Non-pigmented ciliary epithelial cell (primary cell): Measurements from ENCODE around the gene KCNK7.
"Not testable (repeated sequence)": the region's sequence is repeated elsewhere in the genome, so short reads cannot be mapped to it uniquely, and the experiment has no call there.

ENCODE experiments used
- DNase-seq: peaks from one replicate; pipeline ENCODE4 v3.0.0-alpha.2; 2010; ENCODE audit warnings: low read depth

KCNK7 gene

DNA sequence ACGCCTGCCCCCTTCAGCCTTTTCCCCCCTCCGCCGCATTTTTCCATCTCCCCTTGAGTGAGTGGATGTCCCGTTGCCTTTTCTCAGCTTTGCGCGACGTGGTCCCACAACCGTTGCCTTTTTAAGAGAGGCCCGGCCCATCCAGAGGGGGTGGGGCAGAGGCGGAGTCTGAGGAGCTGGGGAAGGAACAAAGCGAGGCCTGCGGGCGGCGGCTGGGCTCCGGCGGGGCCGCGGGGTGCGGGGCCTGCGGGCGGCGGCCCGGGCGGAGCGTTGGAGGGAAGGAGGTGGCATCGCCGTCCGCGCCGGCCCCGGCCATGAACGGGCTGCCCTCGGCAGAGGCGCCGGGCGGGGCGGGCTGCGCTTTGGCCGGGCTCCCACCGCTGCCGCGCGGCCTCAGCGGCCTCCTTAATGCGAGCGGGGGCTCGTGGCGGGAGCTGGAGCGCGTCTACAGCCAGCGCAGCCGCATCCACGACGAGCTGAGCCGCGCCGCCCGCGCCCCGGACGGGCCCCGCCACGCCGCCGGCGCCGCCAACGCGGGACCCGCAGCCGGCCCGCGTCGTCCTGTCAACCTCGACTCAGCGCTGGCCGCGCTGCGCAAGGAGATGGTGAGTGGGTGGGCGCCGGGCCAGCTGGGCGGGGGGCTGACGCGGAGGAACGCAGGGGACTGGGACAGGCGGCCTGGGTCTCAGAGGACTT, 23.1 kb downstream of the KCNK7 start, which contains the start of gene FAM89B:
FAM89B (plus strand) TSS at position 183 of the 696 bp plus-strand sequence; CDS start at position 315, 132 bp downstream.
- no peak for DNase-seq

DNA sequence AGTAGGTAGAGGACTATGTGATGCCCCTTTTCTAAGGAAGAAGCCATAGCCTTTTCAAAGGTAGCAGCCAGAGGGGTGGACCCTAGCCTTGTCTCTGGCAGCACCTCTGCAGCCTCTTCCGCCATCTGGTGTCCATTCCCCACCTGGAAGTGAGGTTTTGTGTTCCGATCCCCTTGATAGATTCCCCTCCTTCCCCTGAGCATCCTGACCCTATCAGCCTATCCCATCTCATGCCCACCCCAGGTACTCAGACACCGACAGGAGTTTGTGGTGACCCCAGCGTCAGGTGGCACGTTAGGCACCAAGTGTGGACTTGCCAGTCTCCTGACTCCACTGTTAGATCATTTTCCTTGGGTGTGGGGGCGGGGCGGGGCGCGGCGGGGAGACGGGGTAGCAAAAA, 23.7 kb downstream of the KCNK7 start:
- no peak for DNase-seq

DNA sequence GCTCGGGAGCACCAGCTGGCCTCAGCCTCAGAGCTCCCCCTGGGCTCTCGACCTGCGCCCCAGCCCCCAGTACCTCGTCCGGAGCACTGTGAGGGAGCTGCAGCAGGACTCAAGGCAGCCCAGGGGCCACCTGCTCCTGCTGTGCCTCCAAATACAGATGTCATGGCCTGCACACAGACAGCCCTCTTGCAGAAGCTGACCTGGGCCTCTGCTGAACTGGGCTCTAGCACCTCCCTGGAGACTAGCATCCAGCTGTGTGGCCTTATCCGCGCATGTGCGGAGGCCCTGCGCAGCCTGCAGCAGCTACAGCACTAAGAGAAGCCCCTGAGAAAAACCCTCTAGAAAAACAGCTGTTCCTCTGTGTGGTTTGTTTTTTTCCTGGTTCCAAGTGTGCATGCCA, 24.2 kb downstream of the KCNK7 start:
- no peak for DNase-seq

DNA sequence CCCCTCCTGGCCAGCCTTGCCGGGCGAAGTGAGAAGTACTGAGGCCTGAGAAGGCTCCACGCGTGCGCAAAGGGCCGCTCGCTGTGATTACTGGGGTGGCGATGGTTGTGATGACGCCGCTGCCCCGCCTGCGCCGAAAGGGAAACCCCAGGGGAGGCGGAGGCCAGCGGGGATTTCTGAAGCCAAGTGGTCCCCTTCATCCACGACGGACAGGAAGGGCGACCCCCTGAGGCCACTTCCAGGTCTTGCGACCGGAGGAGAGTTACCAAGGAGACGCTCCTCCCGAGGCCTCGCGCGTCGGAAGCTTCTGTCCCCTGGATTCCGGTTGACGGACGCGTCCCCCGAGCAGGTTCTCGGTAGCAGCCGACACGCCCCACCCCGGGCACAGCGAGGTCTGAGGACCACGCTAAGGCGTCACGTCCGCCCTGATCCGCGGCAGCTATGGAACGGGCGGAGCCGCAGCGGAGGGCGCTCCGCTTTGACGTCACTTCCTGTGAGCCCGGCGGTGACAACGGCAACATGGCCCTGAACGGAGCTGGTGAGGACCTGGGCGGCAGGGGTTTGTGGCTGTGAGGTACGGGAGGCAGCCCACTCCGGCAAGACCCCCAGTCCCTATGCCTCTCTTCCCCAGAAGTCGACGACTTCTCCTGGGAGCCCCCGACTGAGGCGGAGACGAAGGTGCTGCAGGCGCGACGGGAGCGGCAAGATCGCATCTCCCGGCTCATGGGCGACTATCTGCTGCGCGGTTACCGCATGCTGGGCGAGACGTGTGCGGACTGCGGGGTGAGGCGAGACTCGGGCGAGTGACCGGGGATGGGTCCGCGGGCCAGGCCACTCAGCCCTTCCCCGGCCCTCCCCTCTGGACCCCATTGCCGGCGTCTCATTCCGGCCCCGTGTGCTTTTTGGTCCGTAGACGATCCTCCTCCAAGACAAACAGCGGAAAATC, 25.4 kb downstream of the KCNK7 start, which contains the start of gene ZNRD2:
ZNRD2 (plus strand) TSS at position 505 of the 946 bp plus-strand sequence; CDS start at position 520, 15 bp downstream.
- peak; percentile 93 for DNase-seq

DNA sequence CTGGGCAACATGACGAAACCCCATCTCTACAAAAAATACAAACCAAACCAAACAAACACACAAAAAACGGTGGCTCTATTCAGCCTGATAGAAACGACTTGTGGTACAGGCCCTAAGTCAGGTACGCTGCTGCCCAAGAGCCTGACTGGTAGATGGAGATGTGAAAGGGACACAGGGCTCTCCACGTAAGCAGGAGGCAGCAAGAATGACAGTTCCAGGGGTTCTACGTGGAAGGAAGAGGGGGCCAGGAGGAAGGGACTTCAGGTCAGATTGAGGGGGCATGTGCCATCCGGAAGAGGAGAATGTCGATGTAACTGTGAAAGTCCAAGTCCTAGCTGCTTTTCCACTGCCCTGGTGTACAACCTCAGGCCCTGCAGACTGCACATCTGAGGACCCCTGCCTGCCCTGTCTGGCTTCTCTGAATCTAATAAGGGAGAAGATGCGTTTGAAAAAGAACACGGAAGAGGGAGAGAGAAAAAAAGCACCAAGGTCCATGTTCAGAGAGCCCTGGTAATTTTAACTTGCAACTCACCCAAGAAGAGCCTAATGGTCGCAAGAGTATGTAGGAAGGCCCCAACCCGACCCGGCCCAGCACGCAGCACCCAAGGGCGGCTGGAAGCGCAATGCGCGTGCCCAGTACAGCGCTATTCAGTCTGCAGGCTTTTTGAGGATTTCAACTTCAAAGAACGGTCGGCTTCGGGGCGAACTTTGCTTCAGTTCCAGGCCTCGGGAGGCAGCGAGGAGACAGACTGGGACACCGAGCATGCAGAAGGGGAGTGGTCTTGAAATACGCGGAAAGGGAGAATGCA, 26.2 kb downstream of the KCNK7 start:
- no peak for DNase-seq

DNA sequence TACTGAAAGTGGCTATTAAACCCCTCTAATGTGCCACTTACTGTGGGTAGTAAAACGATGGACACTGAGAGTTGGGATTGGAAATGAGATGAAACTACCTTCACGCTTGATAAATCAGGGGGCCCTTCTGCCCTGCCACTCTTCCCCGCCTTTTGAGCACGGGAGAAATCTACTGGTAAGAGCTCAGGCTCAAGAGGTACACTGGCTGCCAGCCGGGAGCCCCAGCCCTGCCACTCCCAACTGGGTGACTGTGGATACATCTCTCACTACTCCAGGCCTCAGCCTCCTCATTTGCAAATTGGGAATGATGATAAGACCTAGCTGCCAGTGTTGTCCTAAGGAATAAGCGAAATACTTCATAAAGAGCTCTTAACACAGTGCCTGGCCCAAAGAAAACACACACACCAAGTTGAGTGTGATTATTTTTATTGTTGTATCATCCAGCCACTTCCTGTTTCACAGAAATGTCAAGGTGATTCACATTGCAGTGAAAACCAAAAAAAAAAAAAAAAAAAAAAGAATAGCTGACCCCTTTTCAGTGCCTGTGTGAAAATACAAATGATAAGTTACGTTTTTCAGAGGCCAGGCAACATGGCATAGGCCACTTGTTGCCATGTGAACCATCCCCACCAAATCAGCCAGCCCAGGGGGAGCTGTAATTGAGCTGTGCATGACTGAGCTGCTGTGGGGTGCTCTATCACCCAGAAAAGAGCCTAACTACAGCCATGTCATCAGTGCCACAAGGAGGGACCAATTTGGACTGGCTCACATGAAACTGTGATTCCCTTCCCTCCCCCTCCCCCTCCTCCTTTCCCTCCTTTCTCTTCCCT, 29.8 kb downstream of the KCNK7 start:
- no peak for DNase-seq

DNA sequence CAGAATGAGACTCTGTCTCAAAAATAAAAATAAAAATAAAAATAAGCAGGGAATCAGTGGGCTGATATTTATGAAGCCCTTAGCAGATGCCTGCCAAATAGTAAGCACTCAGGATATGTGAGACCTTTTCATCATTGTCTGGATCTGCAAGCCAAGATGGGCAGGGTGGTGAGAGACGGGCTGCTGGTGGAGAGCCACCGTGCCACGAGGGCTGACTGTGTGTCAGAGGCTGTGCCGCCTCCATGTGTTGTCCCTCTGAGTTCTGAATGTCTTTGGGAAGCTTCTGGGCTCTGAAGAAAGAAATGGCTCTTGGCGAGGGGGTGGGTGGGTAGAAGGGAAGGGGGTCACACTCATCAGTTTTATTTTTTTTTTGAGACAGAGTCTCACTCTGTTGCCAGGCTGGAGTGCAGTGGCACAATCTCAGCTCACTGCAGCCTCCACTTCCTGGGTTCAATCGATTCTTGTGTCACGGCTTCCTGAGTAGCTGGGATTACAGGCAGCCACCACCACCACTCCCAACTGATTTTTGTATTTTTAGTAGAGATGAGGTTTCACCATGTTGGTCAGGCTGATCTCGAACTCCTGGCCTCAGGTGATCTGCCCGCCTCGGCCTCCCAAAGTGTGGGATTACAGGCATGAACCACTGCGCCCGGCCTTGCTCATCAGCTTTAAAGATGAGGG, 30.6 kb downstream of the KCNK7 start:
- DNase-seq: not testable (repeated sequence)

DNA sequence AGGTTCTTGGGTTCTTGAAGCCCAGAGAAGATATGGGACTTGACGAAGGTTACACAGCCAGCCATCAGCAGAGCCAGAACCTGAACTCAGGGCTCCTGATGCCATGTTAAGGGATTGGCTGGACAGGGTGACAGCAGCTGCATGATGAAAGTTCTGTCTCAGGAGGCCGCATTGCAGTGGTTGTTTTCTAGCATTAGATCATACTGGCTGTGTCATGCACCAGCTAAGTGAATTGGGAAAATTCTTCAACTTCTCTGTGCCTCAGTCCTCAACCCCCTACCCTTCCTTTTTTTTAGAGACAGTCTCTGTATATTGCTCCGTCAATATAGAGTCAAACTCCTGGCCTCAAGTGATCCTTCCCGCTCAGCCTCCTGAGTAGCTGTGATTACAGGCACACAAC, 32.0 kb downstream of the KCNK7 start:
- no peak for DNase-seq

DNA sequence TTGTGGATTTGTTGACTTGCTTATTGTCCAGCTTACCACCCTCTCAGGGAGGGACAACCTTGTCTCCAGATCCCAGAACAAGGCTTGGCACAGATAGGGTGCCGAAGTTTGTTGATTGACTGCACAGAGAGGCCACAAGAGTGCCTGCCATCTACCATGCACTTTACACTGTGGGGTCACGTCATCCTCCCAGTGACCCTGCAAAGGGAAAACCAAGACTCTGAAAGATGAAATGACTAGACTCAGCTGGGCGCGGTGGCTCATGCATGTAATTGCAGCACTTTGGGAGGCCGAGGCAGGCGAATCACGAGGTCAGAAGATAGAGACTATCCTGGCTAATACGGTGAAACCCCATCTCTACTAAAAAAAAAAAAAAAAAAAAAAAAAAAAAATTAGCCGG, 32.8 kb downstream of the KCNK7 start:
- DNase-seq: no peak

DNA sequence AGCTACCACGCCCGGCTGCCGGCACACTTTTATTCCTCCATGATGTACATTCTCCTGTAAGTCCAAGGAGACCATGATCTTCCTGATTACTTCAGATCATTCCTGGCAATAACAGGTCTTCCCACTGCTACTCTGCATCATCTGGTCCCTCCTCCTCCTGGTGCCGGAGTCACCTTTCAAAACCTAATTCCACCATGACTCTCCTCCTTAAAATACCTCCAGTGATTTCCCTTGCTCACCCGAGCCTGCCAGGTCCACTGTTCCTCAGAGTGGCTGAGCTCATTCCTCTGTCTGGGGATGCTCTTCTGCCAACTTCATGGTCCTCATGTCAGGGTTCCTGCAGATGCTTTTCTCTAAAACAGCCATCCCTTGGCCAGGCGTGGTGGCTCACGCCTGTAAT, 33.6 kb downstream of the KCNK7 start:
- DNase-seq: no peak

DNA sequence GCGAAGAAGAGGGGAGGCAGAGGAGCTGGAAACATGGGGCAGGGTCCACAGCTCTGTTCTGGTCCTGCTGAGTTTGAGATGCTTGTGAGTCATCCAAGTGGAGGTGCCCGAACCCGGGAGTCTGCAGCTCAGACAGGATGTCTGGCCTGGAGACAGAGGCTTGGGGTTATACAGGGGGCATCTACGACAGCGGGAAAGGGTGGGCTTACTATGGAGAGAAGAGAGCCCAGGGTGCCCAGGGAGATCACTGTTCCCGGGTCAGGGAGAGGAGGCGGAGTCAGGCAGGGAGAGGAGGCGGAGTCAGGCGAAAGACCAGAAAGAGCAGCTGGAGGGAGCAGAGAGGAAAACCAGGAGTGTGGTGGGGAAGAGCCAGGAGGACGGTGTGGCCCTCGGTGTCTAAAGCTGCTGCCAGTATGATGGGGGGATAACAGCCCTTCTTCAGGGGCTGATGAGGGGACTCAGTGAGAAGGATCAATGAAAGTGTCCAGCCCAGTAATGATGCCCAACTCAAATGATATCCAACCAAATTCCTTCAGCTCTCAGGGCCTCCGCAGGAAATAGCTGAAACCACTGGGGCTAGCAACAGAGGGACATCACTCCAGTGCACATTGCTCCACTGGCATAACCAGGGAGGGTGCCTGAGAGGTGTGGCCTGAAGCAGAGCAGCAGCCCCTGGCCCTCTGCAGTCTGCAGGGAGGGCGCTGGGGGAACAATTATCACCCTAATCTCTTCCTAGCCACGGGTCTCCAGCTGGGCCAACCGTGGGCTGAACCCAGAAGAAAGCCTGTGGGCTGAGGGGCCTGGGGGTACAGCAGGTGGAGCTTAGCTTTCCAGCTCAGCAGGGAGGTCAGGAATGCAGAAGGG, 34.8 kb downstream of the KCNK7 start:
- DNase-seq: peak; percentile 63

DNA sequence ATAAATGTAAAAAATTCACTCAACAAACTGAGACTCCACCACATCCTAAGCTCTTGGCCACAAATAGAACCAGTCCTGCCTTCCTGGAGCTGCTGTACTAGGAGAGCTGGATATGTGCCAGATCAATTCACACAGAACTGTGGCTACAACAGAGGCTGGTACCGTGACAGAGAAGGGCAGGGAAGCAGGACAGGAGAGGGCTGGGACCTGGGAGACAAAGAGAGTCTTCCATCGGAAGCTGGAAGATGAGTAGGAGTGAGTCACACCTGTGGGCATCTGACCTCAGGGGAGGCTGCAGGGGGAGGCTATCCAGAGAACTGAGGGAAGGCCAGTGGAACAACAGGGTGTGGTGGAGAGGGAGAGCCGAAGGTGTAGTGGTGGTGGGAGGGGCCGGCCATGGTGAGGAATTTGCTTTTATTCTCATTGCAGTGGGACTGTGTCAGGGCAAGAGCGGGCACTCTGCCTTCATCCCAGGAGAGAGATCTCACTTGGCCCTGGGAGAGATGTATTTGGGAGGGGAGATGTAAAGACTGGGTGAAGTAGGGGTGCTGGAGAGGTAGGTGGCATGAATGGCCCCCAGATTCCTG, 35.6 kb downstream of the KCNK7 start:
- no peak for DNase-seq

DNA sequence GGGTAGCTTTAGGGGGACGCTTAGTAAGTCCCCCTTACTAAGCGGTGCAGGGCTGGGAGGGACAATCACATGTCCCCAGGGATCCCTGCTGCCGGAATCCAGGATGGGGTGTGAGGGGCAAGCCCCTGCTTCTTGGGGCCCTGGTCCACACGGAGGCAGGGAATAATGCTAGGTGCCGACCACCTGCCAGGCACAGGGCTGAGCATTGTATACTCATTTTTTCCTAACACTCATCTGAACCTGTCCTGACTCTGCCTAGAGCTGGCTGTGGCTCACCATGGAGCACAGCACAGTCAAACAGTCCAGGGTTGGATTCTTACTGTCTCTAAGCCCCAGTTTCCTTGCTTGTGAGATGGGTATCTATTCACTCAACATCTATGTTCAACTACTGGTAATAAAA, 36.1 kb downstream of the KCNK7 start:
- no peak for DNase-seq

DNA sequence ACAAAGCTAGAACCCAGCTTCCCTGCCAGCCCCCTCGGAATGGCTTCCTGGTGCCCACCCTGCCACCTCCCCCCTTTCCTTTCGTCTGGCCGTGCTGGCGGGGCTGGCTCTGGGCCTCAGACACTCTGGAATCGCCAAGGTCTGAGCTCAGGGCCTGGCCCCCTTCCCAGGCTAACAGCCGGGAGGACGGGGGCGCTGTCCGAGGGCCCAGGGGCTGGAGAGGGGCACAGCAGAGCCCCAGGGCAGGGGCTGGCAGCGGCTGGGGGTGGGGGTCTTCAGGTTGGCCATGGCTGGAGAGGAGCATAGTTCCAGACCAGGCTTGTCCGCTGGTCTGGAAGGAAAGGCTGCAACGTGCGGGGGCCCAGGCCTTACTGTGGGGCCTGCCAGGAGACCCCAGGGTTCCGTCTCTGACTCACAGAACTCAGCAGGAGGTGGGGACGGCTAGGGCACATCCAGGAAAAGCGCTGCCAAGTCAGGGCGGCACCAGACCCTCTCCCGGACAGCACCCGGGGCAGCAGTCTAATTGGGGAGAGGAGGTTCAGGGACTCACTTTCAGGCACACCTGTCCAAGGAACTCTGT, 36.6 kb downstream of the KCNK7 start:
- DNase-seq: no peak

DNA sequence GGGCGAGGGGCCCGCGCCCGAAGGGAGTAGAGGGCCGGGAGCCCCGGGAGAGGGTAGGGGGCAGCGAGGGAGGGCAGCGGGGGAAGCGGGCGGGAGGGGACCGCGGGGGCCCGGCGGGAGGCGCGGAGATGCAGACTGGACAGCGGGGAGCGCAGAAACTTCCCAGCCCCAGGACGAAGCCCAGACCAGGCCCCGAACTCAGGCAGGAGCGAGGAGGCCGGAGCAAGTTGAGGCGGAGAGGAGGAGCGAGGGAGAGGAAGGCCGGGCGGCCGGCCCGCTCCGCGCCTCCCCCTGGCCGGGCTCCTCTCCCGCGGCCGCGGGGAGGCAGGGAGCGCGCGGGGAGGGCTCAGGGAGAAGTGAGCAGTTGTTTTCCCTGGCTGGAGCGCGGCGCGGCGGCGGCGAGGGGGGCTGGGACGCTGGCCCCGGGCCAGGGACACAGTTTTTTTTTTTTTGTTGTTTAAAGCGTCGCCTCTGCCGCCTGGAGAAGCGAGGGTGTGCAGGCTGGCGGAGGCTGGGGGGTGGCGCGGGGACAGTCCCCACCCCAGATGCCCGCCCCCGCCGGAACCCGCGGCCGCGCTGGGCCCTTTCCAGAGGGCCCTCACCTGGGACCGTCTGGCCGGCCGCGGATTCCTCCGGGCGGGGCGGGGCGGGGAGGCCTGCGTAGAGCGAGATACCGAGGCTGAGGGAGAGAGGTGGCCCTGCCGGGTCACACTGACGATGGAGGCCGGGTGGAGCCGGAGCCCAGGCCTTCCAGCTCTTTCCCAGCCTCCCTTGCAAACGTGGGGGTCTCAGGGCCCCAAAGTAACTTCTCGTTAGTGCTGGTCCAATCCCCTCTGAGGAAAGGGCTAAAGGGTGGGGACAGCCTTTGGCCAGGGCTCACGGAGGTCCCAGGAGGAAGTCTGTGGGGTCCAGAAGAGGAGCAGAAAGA, 37.3 kb downstream of the KCNK7 start, which contains the start of gene LTBP3:
LTBP3 (minus strand) TSS at position 358 of the 928 bp plus-strand sequence. CDS start 400 bp downstream, outside the sequence.
- DNase-seq: no peak

DNA sequence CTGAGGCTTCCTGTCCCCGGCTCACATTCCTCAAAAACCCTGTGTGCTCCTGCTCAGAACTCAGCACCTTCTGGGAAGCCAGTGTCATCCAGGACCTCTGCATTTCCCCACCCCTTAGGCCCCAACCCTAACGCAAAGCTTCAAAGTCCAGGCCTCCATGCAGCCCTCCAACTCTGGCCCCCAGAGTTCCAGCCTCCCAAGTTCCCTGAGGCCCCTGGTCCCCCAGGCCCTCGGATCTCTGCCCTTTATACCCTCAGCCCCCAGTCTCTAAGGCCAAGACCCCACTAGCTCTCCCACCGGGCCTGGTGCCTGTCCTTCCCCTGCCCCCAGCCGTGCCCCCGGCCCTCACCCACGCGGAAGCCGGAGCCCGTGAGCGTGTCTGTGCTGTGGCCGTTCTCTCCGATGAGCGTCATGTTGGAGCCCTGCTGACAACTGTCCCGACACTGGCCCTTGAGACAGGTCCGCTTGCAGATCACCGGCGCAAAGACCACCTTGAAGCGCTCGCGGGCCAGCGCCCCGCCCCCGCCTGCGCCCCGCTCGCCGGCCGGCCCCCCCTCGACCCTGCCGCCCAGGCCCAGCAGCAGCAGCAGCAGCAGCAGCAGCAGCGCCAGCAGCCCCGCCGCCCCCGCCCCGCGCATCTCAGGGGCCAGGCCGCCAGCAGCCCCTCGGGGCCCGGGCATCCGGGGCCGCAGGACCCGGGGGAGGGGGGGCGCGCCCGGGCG, 38.2 kb downstream of the KCNK7 start:
- no peak for DNase-seq
